Measurements from ENCODE around the gene PLXNA3. TPM values are rescaled to one million over a fixed set of nuclear protein-coding genes. Genes with fewer than 3 reads are reported as not detected.

Gene PLXNA3
- total RNA-seq, 1 experiment from 2014 or later, result 89.3 TPM

DNA sequence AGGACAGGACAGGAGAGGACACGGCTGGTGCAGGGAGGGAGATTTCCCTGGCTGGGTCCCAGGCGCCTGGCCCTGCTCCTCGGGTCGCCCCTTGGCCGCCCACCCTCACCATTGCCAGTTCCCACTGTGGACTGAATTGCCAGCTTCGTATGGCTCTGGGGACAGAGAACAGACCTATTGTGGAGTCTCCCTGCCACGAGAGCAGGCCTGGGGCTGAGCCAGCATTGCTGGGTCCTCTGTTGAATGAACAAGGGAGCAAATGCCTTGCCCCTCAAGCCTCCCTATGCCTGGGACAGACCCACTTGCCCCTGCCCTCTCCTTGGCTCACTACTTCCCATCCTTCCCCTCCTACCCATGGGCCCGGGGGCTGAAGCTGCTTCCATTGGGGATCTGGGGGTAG is 4.3 kb downstream of the PLXNA3 start:
- H3K79me2 ChIP-seq (ENCODE audit: insufficient read depth, low read length), result peaks cover 24% of the 10 kb centered on the region
- H4K20me1 ChIP-seq (ENCODE audit: insufficient read depth), result no peaks in the 10 kb centered on the region
- ATAC-seq (no peak), DNase-seq (ENCODE audit: low read depth, low spot score) (no peak)
- H3K27me3 ChIP-seq (ENCODE audit: insufficient read depth, low read length), result no peaks in the 10 kb centered on the region
- H2AFZ ChIP-seq (ENCODE audit: low read depth, low read length, poor library complexity, severe bottlenecking), result no peak overlapping the region
- CTCF ChIA-PET, result no interaction called here
- peaks cover 5 to 8% of the 10 kb centered on the region in 2 experiments; a peak in 1 of 4 replicates for H3K4me1 ChIP-seq (ENCODE audit: control insufficient read depth in 1 of 2, insufficient read depth in 2 of 2, low read length in 2 of 2)
- peaks cover 2 to 4% of the 10 kb centered on the region in 2 experiments; a peak in 1 of 4 replicates for H3K36me3 ChIP-seq (ENCODE audit: control insufficient read depth in 1 of 2, insufficient read depth in 2 of 2, low read length in 2 of 2)
- no peaks in the 10 kb centered on the region for H3K9me2 ChIP-seq (ENCODE audit: insufficient read depth)
- RAD21 ChIA-PET (ENCODE audit: low non-redundant PET in 1 of 2, low total read pairs in 2 of 2, uncharacterized antibody in 2 of 2, unreplicated experiment in 2 of 2), result no interaction called here
- no peaks in the 10 kb centered on the region for H3K9me3 ChIP-seq (ENCODE audit: control insufficient read depth in 1 of 2, insufficient read depth in 1 of 2, low read depth in 1 of 2, low read length in 2 of 2)
- H3K4me2 ChIP-seq (ENCODE audit: low read length), result no peak overlapping the region
- H3K4me3 ChIP-seq (replicated peaks in 1 of 2; ENCODE audit: low read depth in 1 of 2, low read length in 2 of 2), result no peak overlapping the region
- POLR2A ChIA-PET, result no interaction called here
- intact Hi-C loops (cut with micrococcal nuclease), result no loop called here
- TF ChIP-seq, protein P1, sequence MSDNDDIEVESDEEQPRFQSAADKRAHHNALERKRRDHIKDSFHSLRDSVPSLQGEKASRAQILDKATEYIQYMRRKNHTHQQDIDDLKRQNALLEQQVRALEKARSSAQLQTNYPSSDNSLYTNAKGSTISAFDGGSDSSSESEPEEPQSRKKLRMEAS (IDR thresholded peaks at IDR 0.05), result no peak
- TF ChIP-seq YY1 (IDR thresholded peaks at IDR 0.05; ENCODE audit: extremely low read depth, insufficient replicate concordance, low read depth, low read length), result no peak
- no peak for TF ChIP-seq CBX3 (IDR thresholded peaks at IDR 0.05; ENCODE audit: low read depth)
- TF ChIP-seq, protein P2, sequence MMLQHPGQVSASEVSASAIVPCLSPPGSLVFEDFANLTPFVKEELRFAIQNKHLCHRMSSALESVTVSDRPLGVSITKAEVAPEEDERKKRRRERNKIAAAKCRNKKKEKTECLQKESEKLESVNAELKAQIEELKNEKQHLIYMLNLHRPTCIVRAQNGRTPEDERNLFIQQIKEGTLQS (IDR thresholded peaks at IDR 0.05), result no peak
- TF ChIP-seq, protein P3, sequence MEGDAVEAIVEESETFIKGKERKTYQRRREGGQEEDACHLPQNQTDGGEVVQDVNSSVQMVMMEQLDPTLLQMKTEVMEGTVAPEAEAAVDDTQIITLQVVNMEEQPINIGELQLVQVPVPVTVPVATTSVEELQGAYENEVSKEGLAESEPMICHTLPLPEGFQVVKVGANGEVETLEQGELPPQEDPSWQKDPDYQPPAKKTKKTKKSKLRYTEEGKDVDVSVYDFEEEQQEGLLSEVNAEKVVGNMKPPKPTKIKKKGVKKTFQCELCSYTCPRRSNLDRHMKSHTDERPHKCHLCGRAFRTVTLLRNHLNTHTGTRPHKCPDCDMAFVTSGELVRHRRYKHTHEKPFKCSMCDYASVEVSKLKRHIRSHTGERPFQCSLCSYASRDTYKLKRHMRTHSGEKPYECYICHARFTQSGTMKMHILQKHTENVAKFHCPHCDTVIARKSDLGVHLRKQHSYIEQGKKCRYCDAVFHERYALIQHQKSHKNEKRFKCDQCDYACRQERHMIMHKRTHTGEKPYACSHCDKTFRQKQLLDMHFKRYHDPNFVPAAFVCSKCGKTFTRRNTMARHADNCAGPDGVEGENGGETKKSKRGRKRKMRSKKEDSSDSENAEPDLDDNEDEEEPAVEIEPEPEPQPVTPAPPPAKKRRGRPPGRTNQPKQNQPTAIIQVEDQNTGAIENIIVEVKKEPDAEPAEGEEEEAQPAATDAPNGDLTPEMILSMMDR (IDR thresholded peaks at IDR 0.05 in 2 of 3, conservative IDR thresholded peaks at IDR 0.05 in 1 of 3; ENCODE audit: borderline replicate concordance in 1 of 3, insufficient read depth in 1 of 3, low read depth in 2 of 3, low read length in 2 of 3), result no peak
- no peak for TF ChIP-seq RAD21 (IDR thresholded peaks at IDR 0.05; ENCODE audit: low read depth)
- H3K27ac ChIP-seq (ENCODE audit: low read depth, low read length), result no peak overlapping the region
- no peak overlapping the region for H3K9ac ChIP-seq (ENCODE audit: low read length)
- no TSS peak for BruUV-seq (replicated peaks)

DNA sequence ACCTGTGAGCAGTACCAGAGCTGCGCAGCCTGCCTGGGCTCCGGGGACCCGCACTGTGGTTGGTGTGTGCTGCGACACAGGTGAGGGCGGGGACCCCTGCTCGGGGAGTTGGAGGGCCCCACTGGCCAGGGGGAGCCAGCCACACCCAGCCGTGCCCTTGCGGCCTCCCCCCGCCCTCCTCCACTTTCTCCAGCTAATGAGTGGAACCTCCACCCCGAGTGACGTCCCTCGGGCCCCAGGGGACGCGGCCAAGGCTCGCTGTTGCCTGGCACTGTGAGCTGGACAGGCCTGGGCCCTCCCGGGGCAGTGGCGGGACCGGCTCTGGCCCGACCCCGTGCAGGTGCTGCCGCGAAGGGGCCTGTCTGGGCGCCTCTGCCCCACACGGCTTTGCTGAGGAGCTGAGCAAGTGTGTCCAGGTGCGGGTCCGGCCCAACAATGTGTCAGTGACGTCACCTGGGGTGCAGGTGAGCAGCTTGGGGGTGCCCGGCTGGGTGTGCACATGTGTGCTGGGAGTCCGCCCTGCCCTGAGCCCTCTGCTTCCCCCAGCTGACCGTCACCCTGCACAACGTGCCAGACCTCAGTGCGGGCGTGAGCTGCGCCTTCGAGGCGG is 5.6 kb downstream of the PLXNA3 start:
- TF ChIP-seq ZNF274 (IDR thresholded peaks at IDR 0.05; ENCODE audit: low read depth, low read length) (no peak), CEBPB (IDR thresholded peaks at IDR 0.05; ENCODE audit: low read depth) (no peak), SIN3A (IDR thresholded peaks at IDR 0.05; ENCODE audit: low read depth) (no peak), POLR2AphosphoS5 (IDR thresholded peaks at IDR 0.05; ENCODE audit: low read depth, low read length) (no peak), FOSL1 (IDR thresholded peaks at IDR 0.05; ENCODE audit: low read depth) (no peak), EZH2 (IDR thresholded peaks at IDR 0.05) (no peak), EGR1 (IDR thresholded peaks at IDR 0.05; ENCODE audit: low read depth) (no peak)
- TF ChIP-seq, protein P1 (IDR thresholded peaks at IDR 0.05), result no peak
- TF ChIP-seq, protein P4, sequence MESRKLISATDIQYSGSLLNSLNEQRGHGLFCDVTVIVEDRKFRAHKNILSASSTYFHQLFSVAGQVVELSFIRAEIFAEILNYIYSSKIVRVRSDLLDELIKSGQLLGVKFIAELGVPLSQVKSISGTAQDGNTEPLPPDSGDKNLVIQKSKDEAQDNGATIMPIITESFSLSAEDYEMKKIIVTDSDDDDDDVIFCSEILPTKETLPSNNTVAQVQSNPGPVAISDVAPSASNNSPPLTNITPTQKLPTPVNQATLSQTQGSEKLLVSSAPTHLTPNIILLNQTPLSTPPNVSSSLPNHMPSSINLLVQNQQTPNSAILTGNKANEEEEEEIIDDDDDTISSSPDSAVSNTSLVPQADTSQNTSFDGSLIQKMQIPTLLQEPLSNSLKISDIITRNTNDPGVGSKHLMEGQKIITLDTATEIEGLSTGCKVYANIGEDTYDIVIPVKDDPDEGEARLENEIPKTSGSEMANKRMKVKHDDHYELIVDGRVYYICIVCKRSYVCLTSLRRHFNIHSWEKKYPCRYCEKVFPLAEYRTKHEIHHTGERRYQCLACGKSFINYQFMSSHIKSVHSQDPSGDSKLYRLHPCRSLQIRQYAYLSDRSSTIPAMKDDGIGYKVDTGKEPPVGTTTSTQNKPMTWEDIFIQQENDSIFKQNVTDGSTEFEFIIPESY (IDR thresholded peaks at IDR 0.05; ENCODE audit: extremely low read depth, insufficient replicate concordance, low read length), result no peak
- no peak overlapping the region for H2AFZ ChIP-seq (ENCODE audit: low read depth, low read length, poor library complexity, severe bottlenecking)
- intact Hi-C loops (cut with micrococcal nuclease), result no loop called here
- H3K4me3 ChIP-seq (replicated peaks in 1 of 2; ENCODE audit: low read depth in 1 of 2, low read length in 2 of 2), result no peak overlapping the region
- H3K27ac ChIP-seq (ENCODE audit: low read depth, low read length), result no peak overlapping the region
- peaks cover 2 to 4% of the 10 kb centered on the region in 2 experiments; a peak in 1 of 4 replicates for H3K36me3 ChIP-seq (ENCODE audit: control insufficient read depth in 1 of 2, insufficient read depth in 2 of 2, low read length in 2 of 2)
- peaks cover 5 to 6% of the 10 kb centered on the region in 2 experiments; a peak in 1 of 4 replicates for H3K4me1 ChIP-seq (ENCODE audit: control insufficient read depth in 1 of 2, insufficient read depth in 2 of 2, low read length in 2 of 2)
- H3K4me2 ChIP-seq (ENCODE audit: low read length), result no peak overlapping the region
- DNase-seq (ENCODE audit: low read depth, low spot score) (no peak), ATAC-seq (no peak)
- ChIA-PET RAD21 (ENCODE audit: low non-redundant PET in 1 of 2, low total read pairs in 2 of 2, uncharacterized antibody in 2 of 2, unreplicated experiment in 2 of 2) (no interaction called here), POLR2A (no interaction called here), CTCF (no interaction called here)
- no peaks in the 10 kb centered on the region for H3K9me2 ChIP-seq (ENCODE audit: insufficient read depth)
- H3K9ac ChIP-seq (ENCODE audit: low read length), result no peak overlapping the region
- no peaks in the 10 kb centered on the region for H3K9me3 ChIP-seq (ENCODE audit: control insufficient read depth in 1 of 2, insufficient read depth in 1 of 2, low read depth in 1 of 2, low read length in 2 of 2)
- H3K27me3 ChIP-seq (ENCODE audit: insufficient read depth, low read length), result no peaks in the 10 kb centered on the region
- H3K79me2 ChIP-seq (ENCODE audit: insufficient read depth, low read length), result peaks cover 20% of the 10 kb centered on the region
- H4K20me1 ChIP-seq (ENCODE audit: insufficient read depth), result no peaks in the 10 kb centered on the region
- no TSS peak for BruUV-seq (replicated peaks)
